Occipital lobe (tissue), 2 donors: ENCODE results near the gene SOX4. TPM values are rescaled to one million over a fixed set of nuclear protein-coding genes. Genes with fewer than 3 reads are reported as not detected.
"Not testable (repeated sequence)": the region's sequence is repeated elsewhere in the genome, so short reads cannot be mapped to it uniquely, and the experiment has no call there.

ENCODE experiments used
- DNase-seq: peaks from one replicate; lab custom pipeline; 2025; lab: John Stamatoyannopoulos, UW
- total RNA-seq: library from RNA; depleted of rRNA; stranded (reverse); fragments of >200 nt; gene quantifications from one replicate; pipeline ENCODE4 v1.2.3, GENCODE V29; 2014

Gene SOX4
- total RNA-seq: 370 TPM

DNA sequence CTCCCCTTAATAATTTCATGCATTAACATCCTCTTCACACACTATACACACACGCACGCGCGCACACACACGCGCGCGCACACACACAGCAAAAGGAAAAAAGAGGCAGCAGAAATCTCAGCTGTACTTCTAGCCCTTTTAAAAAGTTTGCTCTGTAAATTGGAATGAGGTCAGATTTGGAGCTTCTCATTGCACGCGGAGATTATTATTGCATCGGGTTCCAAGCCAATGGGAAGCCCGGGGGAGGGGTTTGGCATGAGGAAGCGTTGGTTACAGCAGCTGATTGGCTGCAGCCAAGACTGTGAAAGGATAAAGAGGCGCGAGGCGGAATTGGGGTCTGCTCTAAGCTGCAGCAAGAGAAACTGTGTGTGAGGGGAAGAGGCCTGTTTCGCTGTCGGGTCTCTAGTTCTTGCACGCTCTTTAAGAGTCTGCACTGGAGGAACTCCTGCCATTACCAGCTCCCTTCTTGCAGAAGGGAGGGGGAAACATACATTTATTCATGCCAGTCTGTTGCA is at the start of gene SOX4:
SOX4 (plus strand) TSS at position 340 of the 515 bp plus-strand sequence. CDS start 784 bp downstream, outside the sequence.
- DNase-seq: peak; percentile 79

DNA sequence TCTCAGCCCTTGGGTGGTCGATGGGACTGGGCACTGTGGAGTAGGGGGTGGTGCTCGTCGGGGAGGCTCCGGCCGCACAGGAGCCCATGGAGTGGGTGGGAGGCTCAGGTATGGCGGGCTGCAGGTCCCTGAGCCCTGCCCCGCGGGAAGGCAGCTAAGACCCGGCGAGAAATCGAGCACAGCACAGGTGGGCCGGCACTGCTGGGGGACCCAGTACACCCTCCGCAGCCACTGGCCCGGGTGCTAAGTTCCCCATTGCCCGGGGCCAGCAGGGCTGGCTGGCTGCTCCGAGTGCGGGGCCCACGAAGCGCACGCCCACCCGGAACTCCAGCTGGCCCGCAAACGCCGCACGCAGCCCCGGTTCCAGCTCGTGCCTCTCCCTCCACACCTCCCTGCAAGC is 41.3 kb upstream of the SOX4 start:
- not testable (repeated sequence) for DNase-seq

DNA sequence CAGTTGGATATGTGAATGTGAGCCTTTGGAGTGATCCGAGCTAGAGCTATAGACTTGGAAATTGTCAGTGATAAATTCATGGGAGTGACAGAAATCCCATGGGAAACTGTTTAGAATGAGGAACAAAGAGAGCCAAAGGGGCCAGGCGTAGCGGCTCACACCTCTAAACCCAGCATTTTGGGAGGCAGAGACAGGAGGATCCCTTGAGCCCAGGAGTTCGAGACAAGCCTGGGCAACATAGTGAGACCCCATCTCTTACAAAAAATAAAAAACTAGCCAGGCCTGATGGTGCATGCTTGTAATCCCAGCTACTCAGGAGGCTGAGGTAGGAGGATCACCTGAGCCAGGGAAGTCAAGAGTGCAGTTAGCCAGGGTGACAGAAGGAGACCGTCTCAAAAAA is 39.3 kb upstream of the SOX4 start:
- DNase-seq: no peak

DNA sequence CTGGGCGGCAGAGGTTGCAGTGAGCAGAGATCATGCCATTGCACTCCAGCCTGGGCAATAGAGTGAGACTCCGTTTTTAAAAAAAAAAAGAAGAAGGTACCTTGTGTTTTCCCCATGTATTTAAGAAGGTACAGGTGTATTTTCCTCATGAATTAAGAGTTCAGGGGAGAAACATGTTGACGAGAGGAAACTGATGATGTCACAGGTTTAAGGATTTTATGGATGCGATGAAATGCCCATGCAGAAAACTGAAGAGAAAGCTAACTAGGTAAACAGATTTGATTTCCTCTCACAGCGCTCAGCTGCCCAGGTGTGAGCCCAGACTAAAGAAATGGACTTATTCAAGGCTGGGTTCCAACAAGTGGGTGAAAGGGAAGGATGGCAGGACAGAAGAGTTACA is 38.4 kb upstream of the SOX4 start:
- DNase-seq: no peak

DNA sequence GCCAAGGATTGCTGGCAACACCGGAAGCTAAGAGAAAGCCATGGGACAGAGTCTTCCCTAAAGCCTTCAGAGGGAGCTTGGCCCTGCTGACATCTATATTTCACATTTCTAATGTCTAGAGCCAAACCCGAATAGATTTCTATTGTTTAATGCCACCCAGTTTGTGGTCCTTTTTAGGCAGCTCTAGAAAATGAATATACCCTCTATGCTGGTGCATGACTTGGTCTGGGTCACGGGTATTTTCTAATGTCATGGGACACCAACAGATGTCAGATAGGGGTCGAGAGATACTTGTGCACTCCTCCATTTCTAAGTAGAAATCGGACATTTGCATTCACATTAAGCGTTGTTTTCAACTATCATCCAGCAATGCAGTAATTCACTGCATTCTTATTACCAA is 37.0 kb upstream of the SOX4 start:
- DNase-seq: no peak

DNA sequence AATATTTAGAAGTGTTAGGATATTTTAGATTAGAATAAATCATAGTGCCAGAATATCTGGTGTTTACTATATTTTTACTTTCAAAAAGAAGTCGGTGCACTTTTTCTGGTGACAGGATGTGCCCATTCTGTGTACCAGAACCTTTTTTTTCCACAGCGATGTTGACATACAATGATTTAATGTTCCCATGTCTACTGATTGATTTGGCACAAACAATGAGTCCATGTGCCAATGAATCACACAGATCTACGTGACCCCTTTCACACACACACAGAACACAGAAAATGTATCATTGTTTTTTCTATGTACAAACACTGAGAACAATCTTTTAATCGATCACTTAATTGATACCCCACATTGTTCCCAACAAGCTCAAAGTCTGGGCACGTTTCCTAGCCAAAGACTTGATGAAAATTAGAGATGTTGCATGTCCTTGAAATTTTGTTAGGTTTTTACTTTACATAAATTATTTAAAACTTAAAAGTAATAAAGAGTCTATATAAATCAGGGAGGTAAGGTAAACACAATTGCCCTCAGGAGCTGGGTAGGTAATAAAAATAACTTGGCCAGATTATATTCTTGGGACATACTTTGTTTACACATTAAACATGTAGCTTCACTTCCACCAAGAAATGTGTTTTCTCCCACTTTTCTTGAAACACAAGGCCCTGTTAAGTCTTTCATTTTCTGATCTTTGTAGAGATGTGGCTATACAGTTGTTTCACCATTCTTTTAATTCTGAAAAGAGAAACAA is 36.4 kb upstream of the SOX4 start:
- no peak for DNase-seq

DNA sequence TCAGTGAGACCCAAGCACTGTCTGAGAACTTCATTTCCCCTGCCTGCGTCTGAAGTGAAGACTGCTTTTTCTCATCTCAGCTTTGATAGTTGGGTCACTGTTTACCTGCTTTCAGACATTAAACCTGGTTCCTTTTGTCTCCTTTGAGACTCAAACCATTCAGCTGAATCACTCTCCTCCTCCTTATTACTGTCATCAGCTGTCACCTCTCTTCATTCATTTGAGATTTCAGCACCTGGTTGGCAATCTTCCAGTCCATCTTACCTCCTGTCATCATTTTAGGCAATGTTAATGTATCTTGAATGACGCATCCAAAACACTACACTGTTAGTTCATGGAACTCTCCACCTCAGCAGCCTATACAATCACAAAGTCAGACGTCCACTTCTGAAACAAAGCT is 34.3 kb upstream of the SOX4 start:
- DNase-seq: no peak

DNA sequence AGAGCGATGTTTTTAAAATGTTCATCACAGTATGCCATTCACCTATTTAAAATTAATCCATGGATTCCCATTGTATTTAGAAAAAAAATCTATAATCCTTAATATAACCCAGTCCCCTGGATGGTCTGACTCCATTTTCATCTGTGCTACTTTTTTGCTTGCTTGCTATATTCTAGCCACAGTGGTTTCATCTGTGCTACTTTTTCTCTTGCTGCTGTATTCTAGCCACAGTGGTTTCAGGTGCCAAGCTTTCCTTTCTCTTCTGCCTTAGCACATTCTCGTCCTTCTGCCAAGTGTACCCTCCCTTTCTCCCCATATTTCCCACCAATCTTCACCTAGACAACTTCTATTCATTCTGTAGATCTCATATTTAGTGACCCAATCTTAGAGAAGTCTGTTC is 33.3 kb upstream of the SOX4 start:
- DNase-seq: no peak

DNA sequence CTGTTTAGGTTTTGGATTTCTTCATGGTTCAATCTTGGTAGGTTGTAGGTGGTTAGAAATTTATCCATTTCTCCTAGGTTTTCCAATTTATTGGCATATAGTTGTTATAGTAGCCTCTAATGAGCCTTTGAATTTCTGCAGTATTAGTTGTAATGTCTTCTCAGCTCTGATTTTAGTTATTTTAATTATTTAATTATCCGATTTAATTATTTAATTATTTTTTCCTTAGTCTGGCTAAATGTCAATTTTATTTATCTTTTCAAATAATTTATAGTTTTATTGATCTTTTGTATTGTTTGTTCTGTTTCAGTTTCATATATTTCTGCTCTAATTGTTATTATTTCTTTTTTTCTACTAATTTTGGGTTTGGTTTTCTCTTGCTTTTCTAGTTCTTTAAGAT is 28.1 kb upstream of the SOX4 start:
- DNase-seq: no peak

DNA sequence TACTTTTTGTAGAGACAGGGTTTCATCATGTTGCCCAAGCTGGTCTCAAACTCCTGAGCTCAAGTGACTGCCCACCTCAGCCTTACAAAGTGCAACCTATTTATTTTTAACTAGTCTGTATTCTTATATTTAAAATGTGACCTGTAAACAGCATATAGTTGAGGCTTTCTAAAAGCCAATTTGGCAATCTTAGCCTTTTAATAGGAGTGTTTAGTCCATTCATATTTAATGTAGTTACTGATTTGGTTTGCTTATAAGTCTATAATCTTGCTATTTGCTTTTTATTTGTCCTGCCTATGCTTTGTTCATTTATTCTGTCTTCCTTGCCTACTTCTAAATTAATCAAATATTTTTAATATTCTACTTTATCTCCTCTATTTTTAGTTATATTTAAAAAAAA is 15.0 kb upstream of the SOX4 start:
- DNase-seq: no peak

DNA sequence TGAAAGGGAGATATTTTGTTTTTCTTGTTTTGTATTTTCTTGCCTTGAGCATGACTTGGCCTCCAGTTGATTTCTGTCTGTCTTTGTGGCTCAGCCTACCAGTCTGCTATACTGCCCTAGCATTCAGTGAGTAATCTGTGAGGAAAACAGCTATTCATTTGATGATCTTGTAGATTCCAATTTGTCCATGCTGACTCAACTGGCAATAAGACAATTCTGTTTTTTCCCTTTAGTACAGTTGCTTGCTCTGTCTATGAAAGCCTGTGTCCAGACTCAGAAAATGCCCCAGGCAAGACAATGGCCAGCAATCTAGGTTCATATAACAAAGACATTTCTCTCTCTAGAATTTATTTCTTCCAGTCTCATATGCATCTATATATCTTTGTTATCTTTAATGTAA is 10.9 kb upstream of the SOX4 start:
- no peak for DNase-seq

DNA sequence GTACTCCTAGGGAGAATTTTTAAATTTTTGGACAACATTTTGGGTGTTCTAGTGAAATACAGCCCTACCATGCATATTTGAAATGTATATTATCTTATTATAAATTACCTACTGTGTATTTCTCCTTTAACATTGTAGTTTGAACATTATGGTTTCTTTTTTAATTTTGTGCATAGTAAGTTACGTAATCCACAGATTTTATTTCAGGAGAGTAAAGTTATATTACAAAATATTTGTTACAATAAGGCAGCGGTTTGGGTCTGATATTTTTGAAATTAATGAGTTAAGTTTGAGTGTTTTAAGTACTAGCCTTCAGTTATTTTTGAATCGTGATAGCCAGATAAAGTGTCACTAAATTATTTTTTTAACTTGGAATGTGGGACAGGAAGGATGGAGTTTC is 7.3 kb upstream of the SOX4 start:
- no peak for DNase-seq

DNA sequence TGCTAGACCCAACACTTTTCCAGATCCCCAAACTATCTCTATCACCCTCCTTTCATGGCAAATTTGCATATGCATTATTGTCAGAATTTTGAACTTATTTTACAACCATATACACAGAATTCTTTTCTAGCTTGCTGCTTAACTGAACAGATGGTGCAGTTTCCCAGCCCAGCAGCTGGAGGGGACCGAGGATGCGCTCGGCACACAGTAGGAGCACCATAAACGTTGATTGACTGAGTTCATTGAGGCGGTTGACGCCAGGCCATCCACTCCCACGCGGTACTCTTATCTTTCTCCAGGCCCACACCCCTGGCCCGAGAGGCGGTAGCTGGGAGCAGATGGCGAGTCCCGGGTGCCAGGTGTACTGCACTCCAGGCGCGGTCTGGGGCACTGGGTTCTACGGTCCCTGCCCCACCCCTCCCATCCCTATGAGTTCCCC is 6.8 kb upstream of the SOX4 start:
- no peak for DNase-seq

DNA sequence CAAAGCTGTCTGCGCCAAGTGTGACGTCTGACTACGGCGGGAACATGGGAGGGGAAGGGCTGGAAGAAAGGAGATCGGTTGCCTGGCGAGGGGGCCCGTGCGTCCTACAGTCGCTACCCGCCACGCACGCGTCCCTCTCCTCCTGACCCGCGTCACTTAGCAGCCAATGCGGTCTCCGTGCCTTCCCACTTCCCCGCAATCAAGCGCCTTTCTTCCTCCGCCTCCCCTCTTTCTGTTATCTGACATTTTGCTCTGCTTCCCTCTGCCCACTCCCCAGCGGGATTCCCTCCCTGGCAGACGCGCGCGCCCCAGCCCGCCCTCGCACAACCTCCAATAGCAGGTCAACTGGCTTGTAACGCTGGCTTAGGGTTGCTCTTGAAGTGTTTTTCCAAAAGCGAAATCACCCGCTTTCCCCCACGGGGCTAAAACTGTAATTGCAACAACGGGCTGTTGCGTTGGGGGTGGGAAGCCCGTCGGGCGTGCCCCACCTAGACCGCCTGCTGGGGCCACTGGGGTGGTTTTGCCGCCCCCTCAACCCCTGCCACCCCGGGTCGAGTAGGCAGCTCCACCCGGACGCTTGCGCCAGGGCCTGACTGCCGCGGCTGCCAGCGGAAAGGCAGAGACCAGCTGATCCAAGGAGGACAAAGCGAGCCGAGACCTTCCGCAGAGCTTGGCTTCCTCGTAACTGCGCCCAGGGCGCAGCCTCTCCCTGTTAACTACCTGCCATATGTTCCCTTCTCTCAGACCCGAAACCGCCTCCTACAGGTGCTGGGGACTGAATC is 6.2 kb upstream of the SOX4 start:
- peak; percentile 55 for DNase-seq

DNA sequence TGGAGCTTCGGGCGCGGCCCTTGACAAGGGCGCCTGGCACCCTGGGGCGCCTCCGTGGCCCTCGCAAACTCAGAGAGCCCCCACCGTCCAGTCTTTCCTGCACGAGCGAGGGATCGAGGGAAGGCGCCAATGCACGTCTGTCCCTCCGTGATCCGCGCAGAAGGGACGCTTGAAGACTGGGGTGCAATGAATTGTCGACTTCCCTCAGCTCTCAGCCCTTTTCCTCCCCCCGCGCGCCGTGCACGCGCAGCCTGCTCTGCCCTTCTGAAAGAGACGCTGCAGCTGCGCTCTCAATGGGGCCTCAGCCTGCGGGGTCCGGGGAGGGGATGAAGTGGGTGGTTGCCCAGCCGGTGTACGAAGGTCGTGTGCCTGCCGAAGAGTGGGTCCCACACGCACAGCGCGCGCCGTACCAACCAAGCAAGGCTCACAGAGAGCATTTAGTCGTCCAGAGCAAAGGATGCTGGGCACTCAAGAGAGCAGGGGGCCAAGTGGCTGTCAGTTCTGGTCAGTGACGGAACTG is 5.5 kb upstream of the SOX4 start:
- DNase-seq: peak; percentile 59

DNA sequence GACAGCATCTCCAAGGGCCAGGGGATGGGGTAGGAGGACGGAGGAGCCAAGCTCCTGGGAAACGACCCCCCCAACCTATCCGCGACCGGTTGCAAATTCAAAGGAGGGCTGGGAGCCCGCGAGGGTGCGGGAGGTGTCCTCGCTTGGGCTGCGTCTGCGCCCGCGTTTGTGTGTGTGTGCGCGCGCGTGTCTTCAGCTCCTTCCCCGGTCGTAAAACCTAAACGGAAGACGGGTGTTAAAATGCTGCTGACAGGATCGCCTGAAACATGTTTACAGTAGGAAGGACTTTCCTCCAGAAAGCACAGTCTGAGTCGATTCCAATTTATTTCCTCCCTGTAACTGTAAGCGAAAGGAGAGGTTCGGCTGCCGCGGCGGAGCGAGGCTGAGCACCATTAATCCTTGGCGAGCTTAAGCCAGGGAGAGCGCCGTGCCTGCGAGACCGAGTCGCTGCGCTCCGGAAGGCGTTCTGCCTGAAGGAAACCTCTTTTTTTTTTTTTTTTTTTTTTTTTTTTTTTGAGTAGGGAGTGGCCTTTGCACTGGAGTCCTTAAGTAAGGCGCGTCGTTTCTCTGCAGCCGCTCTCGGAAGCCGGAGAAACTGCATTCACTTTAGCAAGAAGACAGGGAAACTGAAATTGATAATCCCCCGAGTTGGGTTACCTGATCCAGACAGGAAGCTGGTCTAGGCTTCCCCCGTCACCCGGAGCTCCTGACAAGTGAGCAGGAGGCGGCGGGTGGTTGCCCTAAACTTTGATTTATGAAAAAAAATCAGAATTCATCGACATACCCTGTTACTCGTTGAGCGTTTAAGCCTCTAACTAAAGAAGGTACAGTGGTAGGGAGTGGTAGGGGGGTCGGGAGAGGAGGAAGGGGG is 4.8 kb upstream of the SOX4 start:
- peak; percentile 59 for DNase-seq

DNA sequence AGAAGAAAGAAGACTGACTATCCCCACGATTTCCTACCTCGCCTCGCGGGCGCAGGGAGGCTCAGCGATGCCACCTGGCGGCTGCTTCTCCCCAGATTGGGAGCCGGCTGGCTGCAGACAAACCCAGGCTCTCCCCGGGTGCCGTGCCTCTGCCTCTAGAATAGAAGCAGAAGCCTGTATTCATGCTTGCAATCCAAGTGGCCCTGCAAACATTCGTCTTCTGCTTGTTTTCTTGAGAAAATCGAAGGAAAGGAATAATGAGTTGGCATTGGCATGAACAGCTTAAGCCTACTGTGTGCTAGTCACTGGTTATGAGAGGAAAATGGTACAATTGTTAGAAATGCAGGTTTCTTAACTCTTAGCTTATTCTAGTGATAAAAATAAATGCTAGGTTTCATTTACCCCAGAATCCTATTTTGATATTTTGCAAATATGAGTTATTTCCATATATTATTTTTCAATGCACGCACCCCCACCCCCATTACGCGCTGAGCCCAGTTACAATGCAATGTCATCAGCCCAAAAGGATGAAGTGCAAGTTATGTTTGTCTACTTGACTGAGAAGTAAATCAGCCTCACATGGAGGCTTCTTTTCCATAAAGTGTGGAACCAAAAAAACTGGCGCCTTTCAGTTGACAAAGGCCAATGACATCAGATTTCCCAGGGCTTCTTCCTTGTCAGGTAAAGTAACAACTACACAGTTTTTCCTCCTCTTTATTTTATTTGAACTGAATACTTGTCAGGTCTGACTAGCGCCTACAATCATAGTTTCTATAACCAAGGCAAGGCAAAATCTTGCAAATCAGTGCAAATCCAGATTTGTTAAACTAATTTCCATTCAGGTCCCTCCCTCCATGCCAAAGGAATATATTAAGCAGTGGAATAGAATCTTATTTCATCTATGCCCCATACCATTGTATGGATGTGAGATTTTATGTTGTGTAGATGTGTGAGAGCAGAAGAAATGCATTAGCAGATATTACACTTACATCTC is 3.9 kb upstream of the SOX4 start:
- DNase-seq: peak; percentile 82

DNA sequence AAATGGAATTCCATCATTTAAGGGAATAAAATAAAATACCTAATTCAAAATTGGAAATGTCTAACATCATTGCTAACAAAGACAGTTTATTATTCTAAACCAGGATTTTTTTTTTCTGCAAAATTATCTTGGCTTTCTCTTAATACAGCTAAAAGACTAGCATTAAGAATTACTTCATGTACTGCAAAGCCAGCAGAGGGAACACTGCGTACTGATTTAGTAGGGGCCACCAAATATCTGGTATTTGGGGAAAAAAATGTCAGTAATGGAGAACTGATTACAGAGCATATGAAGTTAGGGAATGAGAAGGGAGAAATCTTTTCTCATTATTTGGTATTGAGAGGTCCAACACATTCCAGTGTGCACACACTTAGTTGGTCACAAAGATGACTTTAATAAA is 3.2 kb upstream of the SOX4 start:
- DNase-seq: no peak

DNA sequence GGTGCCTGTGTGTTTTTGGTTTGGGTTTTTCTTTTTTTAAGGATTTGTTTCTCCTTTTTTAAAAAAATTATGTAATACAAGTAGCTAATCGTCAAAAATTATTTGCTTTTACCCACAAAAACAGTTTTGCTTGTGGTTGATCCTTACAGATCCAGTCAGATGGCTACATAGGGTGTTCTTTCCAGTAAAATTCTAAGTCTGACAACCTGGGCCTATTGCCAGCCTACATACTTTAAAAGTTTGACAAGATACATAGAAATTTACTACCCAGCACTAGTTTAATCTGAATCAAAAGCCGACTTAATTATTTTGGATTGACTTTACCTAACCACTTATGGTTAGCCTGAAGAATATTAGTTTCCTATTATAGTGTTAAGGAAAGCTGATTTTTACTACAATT is 2.1 kb upstream of the SOX4 start:
- DNase-seq: no peak

DNA sequence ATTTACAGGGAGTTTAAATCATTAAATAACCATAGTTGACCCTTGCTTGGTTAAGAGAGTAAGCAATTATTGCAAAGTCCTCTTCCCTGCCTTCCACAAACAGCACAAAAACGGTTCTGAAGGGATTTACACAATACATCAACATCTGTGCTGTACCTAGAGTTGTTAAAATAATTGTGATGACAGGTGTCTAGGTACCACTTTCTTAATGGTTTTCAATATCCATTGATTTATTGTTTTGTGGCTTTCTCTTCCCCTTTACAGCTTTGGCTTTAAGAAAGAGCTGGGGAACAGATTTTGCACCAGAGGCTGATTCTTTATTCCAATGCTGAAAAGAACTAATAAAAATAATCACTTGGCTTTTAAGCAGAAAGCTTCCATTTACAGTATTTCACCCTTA is 598 bp upstream of the SOX4 start:
- no peak for DNase-seq
